Gastrocnemius medialis (tissue), 4 donors: ENCODE measurements around the gene MTARC1.
A peak's percentile ranks its signal among the peaks of the same experiment; 100 is the strongest.

Experiments
- CTCF ChIP-seq, 5 experiments: fragments of 450-650 bp in 3 of 5; fragments of 200-600 bp in 2 of 5; sonication (generic) in 2 of 5; IDR thresholded peaks in 4 of 5; conservative IDR thresholded peaks in 1 of 5; 1 replicate in 4 of 5; 2 replicates in 1 of 5; pipeline ENCODE4 v1.5.1; 2016 to 2019; ENCODE audit warnings: antibody characterized with exemption in 5 of 5, mild to moderate bottlenecking in 3 of 5, moderate library complexity in 3 of 5
- POLR2A ChIP-seq, 2 donors: fragments of 450-650 bp; IDR thresholded peaks; one replicate each; pipeline ENCODE4 v1.6.1; 2017; ENCODE audit warnings: antibody characterized with exemption in 2 of 2, mild to moderate bottlenecking in 2 of 2, moderate library complexity in 2 of 2

- TF ChIP-seq POLR2A (IDR thresholded peaks at IDR 0.05), result peak in 1 of 2 donors; percentile 20
- peak in 2 of 5 experiments; percentile 29 to 48 for TF ChIP-seq CTCF (IDR thresholded peaks at IDR 0.05 in 4 of 5, conservative IDR thresholded peaks at IDR 0.05 in 1 of 5)
Observed at GRCh38 chr1:220786337-220787068, at the start of gene MTARC1.
